HG02623 (cell line): ENCODE data around the gene PTPN14.

ENCODE experiments used
- ATAC-seq: cut with Tn5 transposase; IDR thresholded peaks from one replicate; pipeline ENCODE4 v1.9.1; 2021; ENCODE audit warnings: moderate library complexity; ENCODE audit not compliant: unreplicated experiment

Gene PTPN14

DNA sequence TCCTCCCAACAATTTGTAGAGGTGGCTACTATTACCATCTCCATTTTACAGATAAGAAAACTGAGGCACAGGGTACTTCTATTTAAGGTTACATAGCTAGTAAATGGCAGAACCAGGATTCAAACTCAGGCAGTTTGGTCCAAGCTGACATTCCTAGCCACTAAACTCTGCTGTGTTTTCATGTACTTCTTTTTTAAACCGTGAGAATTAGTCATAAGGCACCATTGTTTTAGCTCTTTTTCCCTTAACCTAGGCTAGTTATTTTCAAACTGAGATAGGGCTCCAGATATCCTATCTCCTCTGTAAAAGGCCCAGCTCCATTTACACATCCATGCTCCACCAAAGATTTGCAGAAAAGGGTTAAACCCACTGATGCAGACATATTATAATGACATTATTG is 92.9 kb downstream of the PTPN14 start:
- no peak for ATAC-seq

DNA sequence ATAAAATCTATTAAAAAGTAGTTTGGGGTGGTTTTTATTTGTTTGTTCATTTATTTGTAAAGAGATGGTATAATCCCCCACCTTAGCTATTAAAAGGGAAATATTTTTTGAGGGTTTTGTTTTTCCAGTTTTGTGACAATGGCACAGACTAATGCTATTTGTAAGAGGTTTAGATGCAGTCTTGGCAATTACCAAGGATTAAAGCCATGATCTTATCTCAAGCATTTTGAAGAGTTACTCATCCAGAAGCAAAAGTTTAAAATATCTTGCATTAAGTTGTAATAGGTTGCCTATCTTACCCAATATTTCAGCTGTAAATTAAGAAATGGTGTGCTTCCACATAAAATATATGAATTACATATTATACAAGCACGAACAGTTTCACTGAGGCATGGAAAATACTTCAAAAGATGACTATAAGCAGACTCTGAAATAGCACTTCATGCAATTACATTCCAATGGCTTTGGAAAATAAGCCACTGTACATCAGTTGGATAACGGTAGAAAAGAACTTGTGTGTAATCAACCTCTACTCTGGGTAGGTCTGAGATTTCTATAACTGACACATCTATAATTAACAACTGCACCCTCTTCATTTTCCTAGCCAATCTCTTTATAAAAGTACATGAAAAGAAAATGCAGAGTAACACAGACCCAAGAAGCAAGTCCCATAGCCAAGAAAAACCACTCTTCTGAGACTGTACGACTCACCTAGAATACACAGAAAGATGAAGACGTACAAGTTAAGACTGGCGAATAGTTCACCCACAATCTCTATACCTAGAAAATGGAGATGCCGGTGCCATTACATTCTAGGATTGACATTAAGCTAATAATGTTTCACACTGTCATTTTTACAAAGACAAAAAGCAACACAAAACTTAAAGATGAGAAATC is 95.2 kb downstream of the PTPN14 start:
- no peak for ATAC-seq

DNA sequence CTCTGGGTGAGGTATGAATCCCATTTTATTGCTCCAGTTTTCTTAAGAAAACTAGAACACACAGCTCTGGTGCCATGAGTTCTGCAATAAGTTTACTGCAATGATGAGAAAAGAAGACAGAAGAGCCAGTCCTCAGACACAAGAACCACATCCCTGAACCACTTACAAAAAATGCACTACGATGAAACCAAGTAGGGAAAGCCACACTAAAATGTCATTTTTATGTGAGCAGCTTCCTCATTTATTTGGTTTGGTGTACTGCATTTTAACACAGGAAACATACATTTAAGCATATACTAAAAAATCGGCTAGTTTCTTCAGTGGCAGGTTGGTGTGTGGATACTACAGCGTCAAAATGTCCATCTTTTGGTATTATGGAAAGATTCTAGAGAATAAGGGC is 95.9 kb downstream of the PTPN14 start:
- no peak for ATAC-seq

DNA sequence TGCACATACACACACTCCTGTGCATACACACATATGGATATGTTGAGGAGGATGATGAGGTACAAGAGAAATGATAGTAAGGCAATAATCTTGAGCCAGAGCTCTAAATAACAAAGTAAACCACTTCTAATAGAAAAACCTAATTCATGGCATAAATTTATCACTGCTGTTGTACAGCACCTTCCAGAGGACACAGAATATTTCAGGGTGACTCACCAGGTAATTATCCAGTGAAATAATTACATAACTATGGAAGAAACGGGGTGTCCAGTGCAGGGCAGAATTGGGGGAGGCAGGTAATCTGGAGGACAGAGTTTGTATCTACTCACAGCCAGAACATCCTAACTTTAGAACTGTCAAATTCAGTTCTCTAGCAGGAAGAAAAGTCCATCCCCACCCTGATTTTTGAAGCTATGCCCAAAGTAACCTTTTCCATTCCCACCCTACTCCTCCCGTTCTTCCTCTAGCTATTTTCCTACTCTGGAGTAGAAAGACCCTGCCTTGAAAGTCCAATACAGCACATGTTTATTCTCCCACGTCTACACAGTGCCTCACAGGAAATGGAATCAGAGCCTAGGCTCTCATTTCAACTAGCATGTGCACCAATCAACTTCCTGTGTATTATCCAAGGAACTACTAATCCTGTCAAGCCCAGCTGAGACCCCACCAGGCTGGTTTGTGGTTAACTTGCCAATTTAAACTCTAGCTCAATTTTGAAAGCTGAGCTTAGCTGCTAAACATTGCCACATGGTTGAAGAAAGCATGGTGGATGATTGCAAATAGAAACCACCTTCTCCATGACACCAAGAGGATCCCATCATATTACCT is 96.6 kb downstream of the PTPN14 start:
- ATAC-seq: no peak

DNA sequence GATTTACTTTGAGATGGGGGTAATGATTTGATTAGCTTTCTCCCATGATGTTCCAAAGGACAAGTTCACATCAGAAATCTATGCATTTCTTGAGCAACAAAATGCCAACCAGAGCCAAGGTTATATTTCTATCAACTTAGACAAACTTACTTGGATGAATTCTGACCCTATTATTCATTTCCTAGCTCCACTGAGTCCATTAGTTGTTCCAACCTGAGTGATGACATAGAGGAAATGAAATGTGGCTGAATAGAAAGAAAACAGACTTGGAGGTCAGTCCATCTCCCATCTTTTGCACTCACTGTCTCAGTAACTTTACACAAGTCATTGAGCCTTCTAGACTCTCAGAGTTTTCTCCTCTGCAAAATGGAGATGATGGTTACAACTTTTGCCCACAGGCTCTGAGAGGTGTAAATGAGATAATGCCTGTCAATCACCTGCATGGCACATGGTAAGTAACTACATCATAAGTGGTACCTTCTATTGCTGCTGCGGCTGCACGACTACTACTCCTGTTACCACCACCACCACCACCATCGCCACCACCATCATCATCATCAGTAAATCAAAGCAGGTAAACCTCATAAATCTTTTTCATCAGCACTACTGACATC is 98.2 kb downstream of the PTPN14 start:
- no peak for ATAC-seq

DNA sequence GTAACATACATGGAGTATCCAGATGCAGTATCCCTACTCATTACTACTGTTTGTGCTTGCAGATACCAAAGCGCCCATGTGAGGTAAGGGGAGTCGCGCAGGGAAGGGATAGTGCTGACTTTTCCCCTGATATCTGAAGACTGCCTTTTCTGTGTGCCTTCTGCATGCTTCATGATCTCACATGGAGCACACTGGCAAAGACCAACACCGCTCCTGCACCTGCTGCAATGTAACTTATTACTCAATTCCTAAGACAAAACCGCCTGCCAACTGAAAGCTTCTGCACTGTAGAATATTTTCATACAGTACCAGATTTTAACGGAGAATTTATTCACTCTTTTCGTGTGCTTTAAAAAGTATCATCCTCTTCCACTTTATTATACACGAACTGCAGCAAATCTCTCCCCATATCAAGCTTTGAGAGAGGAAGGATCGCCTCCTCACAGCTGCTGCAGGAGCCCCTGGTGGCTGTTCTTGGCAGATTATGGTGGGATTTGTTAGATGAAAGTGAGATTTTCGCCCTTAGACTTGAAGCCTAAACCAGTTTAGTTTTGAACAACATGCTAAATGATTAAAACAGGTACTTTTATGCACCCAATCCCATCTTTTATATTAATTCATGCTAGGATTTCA is 99.1 kb downstream of the PTPN14 start:
- ATAC-seq: no peak

DNA sequence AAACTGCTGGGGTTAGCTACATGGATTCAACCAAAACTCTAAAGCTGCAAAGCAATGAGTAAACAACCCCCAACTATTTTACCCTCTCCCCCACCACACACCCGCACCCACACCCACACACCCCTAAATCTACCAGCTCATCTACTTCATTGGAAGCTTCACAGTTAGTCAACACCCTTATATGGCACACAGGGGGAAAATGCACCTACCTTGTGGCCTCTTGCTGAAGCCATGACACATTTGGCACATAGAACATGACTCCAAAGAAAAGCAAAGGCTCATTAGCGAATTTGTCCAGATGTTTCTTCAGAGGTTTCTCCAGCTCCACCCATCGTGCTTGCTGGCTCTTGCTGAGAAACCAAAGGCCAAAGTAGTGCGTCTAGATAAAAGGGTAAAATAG is 99.8 kb downstream of the PTPN14 start:
- no peak for ATAC-seq

DNA sequence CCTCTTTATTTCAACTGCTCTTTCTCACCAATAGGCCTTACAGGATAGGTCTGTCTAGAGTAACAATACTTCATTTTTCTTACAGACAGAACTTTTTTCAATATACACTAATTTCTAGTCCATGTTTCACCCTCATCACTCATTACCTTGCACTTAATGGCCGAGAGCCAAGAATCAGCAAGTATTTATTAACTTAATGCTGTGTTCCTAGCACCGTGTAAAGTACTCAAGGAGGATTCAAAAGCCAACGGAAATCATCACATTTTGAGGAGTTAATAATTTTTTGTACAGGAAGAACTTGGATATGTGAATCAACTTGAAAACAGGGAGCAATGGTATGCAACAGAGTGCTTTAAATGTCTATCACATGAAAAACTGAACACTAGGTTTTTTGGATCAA is 102.0 kb downstream of the PTPN14 start:
- ATAC-seq: no peak

DNA sequence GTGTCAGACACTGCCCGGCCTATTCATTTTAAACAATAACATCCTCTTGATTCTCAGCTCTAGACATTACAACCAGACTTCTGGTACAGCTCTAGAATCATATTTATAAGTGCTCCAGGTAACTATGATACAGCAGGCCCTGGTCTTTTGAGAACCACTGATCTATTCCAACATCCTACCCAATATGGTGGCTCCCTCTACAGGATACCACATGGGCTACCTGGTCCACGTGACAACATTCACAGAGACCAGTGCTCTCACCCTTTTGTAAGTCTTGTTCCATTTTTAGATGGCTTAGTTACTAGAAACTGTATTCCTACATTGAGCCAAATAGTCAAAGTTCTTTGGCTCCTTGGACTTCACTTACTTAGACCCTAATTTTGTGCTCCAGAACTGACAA is 102.9 kb downstream of the PTPN14 start:
- ATAC-seq: no peak

DNA sequence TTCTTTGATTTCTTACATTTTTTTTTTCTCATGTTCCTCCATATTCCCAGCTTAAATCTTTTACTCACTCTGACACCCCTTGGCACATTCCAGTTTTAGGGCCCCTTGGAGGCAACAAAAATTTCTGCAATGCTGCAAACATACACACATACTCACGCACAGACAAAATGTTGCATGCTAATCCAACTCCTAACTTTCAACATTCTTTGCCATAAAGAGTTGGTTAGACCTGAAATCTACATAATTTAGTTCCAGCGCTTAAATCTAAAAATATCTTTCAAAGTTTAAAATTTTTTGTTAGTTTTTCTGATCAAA is 103.9 kb downstream of the PTPN14 start:
- ATAC-seq: no peak

DNA sequence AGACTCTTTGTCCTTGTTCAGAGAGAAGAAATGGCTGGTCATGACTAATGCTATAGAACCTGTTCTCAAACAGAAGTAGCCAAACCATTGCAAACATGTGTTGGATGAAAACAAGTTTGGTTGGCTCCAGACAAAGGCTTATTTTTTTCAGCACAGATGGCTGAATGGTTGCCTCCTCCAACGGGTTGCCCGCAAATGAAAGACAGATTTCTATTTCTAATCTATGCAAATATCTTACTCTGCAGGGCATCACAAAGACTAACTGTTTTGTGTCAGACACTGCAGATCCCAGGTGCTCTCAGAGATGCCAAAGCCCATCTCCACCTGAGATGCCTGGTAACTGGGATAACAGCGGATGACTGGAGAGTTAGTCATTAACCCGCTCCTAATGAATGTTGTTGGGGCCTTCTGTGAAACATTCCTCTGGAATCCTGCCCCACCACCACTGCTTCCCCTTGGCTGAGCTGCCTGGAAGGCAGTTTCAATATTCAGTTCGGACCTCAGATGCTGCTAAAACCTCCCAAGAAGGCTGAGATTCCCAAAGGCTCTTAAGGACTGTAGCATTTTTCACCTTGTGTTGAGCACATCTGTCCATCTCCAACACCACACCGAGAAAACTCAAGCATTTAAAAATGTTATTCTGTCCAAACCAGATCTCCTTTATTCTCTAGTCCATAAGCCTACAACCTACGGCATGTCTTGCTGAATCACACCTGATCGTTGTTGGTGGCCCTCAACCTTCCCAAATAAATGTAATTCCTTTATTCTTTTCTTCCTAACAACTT is 104.4 kb downstream of the PTPN14 start:
- peak; percentile 72 for ATAC-seq

DNA sequence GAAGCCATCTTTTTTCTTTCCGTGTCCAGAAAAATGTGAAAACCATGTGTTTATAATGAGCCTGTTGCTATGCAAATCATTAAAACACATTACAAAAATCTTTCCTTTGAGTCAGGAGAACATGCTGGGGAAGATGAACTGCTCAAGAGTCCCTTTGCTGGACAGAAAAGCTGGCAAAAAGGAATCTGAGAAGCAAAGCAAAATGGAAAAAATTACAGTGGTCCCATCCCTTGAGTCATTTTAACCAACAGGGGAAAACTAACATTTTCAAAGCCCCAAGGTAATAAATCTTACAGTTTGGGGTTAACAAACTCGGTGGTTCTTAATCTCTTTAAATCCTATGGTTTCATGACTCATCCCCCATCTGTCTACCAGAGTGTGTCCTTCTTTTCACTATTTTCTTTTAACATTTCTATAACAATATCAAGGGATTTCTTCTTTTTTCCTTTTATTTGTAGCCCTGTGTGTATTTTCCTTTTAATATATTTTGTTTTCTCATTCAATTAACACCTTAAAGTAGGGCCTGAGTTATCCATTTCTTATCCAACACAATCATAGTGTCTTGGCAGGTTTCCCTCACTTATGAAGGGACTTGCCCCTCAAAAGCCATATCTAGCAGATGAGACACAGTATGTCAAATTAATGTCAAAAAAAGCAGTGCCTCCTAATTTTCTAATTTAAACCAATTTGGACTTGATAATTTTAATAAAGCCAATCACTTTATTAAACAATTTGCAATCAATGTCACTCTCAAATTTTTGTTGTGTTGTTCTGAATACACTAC is 105.4 kb downstream of the PTPN14 start:
- no peak for ATAC-seq

DNA sequence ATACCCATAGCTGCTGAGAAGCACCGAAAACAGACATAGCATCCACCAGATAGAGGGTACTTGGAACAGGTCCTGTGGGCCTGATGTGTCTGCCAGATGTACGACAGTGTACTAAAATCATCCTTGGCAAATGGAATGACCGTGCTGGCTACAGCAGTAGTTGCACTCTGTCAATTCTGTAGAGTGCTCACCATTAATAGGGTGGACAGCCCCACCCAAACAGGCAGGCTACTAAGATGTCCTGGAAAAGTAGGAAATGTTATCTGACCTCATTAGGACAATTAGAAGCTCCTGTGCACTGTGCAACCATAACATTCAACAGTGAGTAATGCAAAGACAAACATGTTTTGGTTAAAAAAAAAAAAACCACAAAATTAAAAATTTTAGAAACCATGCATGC is 106.2 kb downstream of the PTPN14 start:
- no peak for ATAC-seq

DNA sequence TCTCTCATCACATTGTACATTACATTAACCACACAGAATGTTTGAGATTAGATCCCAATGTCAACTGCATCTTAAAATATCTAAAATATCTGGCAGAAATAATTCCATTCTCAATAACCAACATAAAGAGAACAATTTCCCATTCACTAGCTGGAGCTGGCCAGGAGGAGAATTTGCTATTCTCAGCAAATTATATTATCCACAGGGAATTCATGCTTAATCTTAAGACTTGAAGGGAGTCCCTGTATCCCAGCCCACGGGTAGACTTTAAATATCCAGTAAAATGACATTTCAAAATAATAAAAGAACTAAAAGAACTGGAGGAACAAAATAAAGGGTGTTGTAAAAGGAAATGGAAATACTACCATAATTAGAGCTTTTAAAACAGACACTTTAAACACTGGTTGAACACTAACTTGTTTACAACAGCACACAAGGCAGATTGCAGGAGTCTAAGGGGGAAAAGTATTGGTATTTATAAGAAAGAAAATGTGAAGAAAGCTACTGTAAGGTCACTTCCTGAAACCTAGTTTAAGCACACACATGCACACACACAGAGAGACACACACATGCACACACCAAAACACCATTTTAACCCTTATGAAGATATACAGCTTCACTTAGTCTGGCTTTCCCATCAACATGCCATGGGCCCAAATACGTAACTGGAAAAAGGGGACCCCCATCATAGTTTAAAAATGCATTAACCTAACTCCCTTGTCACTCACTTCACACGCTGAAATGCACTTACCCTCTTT is 107.0 kb downstream of the PTPN14 start:
- ATAC-seq: no peak

DNA sequence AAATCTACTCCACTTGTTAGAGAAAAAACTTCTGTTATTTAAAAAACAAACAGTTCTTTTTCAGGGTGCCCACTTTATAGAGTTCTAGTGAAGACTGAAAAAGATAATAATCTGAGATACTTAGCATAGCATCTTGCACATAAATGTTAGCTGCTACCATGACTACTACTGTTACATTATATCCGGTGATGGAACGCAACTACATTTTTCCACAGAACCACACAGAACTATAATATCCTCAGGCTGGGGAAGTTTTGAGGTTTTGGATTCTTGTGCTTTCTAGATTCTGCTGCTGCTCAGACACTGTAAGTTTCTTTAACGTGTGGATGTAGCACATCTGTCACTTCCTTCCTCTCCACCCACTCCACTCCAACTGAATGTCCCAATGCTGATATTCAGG is 110.3 kb downstream of the PTPN14 start:
- ATAC-seq: no peak

DNA sequence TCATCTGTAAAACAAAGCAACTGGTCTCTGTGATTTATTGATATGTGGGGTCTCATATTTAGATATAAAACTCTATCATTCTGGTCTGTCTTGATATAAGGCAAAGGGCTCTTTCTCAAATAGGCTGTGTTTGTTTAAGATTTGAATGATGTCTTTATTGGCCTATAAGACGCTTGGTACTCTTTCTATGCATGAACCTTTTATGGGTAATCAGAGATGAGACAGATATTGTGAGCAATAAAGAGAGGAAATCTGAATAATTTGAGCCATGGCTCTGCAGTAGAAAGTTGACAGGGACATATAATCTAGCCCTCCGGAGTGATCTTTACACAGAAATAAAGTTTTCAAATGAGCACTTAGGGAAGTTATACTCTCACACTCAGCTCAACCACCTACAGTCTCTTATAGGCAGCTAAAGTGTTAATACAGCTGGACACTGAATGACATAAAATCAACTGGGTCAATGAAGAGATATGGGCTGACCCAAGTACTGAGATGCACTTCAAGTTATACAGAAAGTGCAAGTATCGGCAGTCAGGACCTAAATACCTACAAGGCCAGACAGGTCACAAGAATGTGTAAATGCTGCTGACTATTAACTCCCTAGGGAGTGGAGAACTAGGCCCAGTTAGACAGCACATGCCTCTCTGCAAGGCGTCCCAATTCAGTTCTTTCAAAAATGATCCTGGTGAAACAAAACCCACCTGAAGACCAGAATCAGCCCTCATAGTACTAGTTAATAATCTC is 111.0 kb downstream of the PTPN14 start:
- ATAC-seq: no peak

DNA sequence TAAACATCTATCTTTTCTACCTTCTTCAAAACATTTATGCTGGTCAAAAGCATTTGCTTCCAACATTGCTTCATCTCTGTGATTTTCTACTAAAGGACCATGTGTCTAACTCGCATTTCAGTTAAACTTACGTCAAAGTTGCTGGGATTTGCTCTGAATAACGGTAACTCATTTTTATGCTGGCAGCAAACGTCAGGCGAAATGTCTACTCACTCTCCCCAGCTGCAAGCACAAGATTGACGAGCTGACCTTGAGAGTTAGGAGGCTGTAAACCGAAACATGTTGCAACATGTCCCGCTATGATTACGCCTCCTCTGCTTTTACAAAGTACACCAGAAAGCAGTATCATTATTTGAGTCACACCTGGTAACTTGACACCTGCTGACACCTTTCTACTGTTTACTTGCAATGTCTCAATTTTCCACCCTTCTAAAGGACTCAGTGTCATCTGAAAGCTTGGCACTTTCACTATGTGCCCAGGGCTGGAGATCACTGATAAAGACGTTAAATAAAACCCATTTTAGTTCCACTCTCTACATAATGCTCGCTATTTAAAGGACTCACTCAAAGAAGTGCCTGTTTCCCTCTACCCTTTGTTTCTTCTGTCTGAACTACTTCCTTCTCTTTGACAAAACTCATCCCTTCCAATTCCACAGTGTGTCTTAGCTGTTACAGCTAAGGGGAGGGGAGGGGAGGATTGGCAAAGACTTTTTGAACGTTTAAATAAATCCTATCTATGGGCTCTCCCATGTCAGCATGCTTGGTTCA is 111.9 kb downstream of the PTPN14 start:
- peak; percentile 83 for ATAC-seq

DNA sequence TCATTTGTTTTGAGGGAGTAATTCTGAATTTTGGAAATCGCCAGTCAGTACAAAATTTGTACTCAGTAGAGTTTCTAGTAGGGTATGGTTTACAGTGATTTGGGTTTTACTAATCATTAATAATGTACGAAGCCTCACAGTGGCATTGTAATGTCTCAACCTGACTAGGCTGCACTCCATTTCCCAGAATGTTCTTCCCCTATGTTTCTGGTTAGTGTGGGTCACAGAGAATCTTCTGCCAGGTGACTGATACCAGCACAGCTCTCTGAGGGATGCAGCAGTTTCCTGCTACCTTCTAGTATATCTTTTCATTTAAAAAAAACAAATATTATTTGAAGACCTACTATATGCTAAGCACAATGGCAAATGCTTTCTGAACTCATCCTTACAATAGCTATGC is 112.9 kb downstream of the PTPN14 start:
- ATAC-seq: no peak
